ENCODE data around the gene ANKRD60.

The ANKRD60 gene

GRCh38 chr20:58171796-58172425, 56.5 kb downstream of the ANKRD60 start:
- Histone ChIP-seq H3K9ac (ENCODE audit: low read depth, low read length) (no peak overlapping the region), H3K79me2 (ENCODE audit: insufficient read depth, low read length) (no peaks in the 10 kb centered on the region), H3K36me3 (ENCODE audit: insufficient read depth, low read length) (no peaks in the 10 kb centered on the region), H3K9me3 (ENCODE audit: insufficient read depth, low read length, severe bottlenecking) (no peaks in the 10 kb centered on the region), H3K27ac (ENCODE audit: low read length) (no peak overlapping the region), H3K4me1 (ENCODE audit: insufficient read depth, low read length) (no peaks in the 10 kb centered on the region), H3K4me3 (ENCODE audit: low read depth in 1 of 2, low read length in 2 of 2) (no peak overlapping the region), H3K4me2 (ENCODE audit: insufficient read depth, low read length) (no peak overlapping the region), H3K27me3 (ENCODE audit: insufficient read depth, low read length, poor library complexity) (no peaks in the 10 kb centered on the region), H2AFZ (ENCODE audit: low read depth, low read length) (no peak overlapping the region), H4K20me1 (ENCODE audit: insufficient read depth, low read length) (peaks cover 3% of the 10 kb centered on the region; the same call in 1 of the 2 replicates)
- TF ChIP-seq CTCF (IDR thresholded peaks at IDR 0.05; ENCODE audit: borderline replicate concordance, extremely low read depth, low read length, poor library complexity, severe bottlenecking) (no peak), EZH2 (IDR thresholded peaks at IDR 0.05; ENCODE audit: borderline replicate concordance, low read depth, low read length, severe bottlenecking) (no peak)
- no peak for ATAC-seq (ENCODE audit: insufficient read depth, low read depth)
- no peak for DNase-seq

DNA sequence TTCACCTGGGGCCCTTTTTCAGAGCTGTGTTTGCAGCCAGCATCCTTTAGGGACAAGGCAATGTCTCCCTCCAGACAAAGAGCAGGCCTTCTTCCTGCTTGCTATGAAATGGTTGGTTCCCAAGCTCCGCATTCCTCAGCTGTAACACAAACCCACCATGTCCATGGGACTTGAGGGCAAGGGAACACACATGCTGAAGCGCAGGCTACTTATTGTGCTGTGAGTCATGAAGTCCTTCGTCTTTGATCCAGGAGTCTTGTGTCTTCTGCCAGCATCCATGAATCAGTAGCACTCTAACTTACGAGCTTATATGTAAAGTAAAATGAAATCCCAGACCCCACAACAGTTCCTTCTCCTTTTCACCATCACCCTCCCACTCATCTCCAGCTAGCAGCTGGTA, 59.0 kb downstream of the ANKRD60 start:
- H3K9me3 ChIP-seq (ENCODE audit: insufficient read depth, low read length, severe bottlenecking), result no peaks in the 10 kb centered on the region
- H3K27me3 ChIP-seq (ENCODE audit: insufficient read depth, low read length, poor library complexity), result no peaks in the 10 kb centered on the region
- DNase-seq (no peak), ATAC-seq (ENCODE audit: insufficient read depth, low read depth) (no peak)
- H2AFZ ChIP-seq (ENCODE audit: low read depth, low read length), result no peak overlapping the region
- no peak for TF ChIP-seq EZH2 (IDR thresholded peaks at IDR 0.05; ENCODE audit: borderline replicate concordance, low read depth, low read length, severe bottlenecking)
- TF ChIP-seq CTCF (IDR thresholded peaks at IDR 0.05; ENCODE audit: borderline replicate concordance, extremely low read depth, low read length, poor library complexity, severe bottlenecking), result no peak
- no peak overlapping the region for H3K27ac ChIP-seq (ENCODE audit: low read length)
- no peak overlapping the region for H3K4me2 ChIP-seq (ENCODE audit: insufficient read depth, low read length)
- H3K4me1 ChIP-seq (ENCODE audit: insufficient read depth, low read length), result no peaks in the 10 kb centered on the region
- H4K20me1 ChIP-seq (ENCODE audit: insufficient read depth, low read length), result peaks cover 3% of the 10 kb centered on the region; the same call in 1 of the 2 replicates
- no peak overlapping the region for H3K4me3 ChIP-seq (ENCODE audit: low read depth in 1 of 2, low read length in 2 of 2)
- no peaks in the 10 kb centered on the region for H3K36me3 ChIP-seq (ENCODE audit: insufficient read depth, low read length)
- no peak overlapping the region for H3K9ac ChIP-seq (ENCODE audit: low read depth, low read length)
- H3K79me2 ChIP-seq (ENCODE audit: insufficient read depth, low read length), result no peaks in the 10 kb centered on the region

DNA sequence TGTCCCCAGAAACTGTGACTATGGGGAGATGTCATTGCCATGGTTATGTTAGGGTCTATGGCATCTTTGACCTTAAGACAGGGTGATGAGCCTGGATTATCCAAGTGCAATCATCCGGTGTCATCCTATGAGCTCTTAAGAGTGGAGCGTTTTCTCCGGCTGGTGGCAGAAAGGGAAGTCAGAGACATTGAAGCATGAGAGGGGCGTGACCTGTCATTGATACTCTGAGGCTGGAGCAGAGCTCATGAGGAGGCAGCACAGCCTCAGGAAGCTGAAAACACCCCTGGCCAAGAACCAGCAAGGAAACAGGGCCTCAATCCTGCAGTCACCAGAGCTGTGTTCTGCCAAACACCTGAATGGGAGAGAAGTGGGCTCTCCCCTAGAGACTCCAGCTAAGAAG, 59.6 kb downstream of the ANKRD60 start:
- Histone ChIP-seq H4K20me1 (ENCODE audit: insufficient read depth, low read length) (peaks cover 3% of the 10 kb centered on the region; the same call in 1 of the 2 replicates), H3K4me2 (ENCODE audit: insufficient read depth, low read length) (no peak overlapping the region), H3K79me2 (ENCODE audit: insufficient read depth, low read length) (no peaks in the 10 kb centered on the region), H3K4me1 (ENCODE audit: insufficient read depth, low read length) (no peaks in the 10 kb centered on the region), H3K9me3 (ENCODE audit: insufficient read depth, low read length, severe bottlenecking) (no peaks in the 10 kb centered on the region), H3K27ac (ENCODE audit: low read length) (no peak overlapping the region), H3K9ac (ENCODE audit: low read depth, low read length) (no peak overlapping the region), H3K4me3 (ENCODE audit: low read depth in 1 of 2, low read length in 2 of 2) (no peak overlapping the region), H3K36me3 (ENCODE audit: insufficient read depth, low read length) (no peaks in the 10 kb centered on the region), H2AFZ (ENCODE audit: low read depth, low read length) (no peak overlapping the region), H3K27me3 (ENCODE audit: insufficient read depth, low read length, poor library complexity) (no peaks in the 10 kb centered on the region)
- ATAC-seq (ENCODE audit: insufficient read depth, low read depth), result no peak
- no peak for DNase-seq
- no peak for TF ChIP-seq EZH2 (IDR thresholded peaks at IDR 0.05; ENCODE audit: borderline replicate concordance, low read depth, low read length, severe bottlenecking)
- no peak for TF ChIP-seq CTCF (IDR thresholded peaks at IDR 0.05; ENCODE audit: borderline replicate concordance, extremely low read depth, low read length, poor library complexity, severe bottlenecking)
